HG03108 (cell line): Measurements from ENCODE around the gene CNBD2.
"Not testable (repeated sequence)": the region's sequence is repeated elsewhere in the genome, so short reads cannot be mapped to it uniquely, and the experiment has no call there.

Experiments used
- ATAC-seq: cut with Tn5 transposase; IDR thresholded peaks from one replicate; pipeline ENCODE4 v1.9.1; 2021; ENCODE audit warnings: moderate library complexity; ENCODE audit not compliant: unreplicated experiment

CNBD2 gene

DNA sequence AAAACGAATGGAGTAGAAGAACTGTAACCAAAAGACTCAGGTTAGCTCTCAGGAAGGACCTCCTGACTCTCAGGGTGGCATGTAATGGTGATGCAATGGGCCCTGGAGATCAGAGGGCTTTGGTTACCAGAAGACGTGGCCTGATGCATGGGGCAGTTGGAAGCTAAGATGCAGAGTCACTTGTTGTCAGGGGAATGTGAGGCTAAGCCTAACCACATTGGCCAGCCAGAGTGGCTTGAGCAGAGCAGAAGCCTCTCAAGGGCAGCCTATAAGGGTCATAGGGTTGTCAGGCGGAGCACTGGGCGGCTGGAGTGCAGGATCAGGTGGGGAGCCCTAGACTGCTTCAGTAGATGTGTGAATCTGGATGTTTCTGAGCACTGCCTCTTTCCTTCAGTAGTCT is 5.9 kb downstream of the CNBD2 start:
- no peak for ATAC-seq

DNA sequence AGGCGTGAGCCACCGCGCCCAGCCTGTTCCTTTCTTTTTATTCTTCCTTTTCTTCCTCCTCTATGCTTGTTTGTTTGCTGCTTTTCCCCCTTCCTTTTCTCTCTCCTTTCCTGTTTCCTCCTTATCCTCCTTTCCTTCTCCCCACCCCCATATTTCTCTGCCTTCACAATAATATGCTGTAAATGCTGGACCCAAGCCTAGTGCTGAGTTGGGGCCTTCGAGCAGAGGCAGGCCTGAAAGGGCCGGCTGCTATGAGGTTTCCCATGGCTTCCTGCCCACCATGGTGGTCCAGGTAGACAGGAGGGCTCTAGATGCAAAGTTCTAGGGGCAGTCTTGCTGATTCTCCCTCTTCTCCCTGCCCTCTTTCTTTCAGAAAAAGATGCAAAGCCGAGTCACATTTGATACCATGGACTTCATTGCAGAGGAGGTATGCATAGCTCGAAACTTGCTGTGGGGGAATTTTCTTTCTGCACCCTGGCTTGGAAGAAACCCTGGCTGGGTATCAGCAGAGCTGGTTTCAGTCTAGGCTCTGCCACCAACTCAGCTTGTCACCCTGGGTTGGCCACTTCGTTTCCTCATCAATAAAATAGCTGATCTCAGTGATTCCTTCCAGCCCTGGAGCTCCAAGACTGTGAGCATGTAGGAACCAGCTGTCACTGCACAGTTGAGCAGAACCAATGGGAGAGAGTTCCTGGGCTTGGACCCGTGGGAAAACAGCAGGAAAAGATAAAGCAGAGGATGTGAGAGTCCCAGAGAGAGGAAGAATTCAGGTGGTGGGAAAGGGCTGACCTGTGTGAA is 7.4 kb downstream of the CNBD2 start:
- ATAC-seq, result no peak

GRCh38 chr20:35978041-35978513 is 9.7 kb downstream of the CNBD2 start:
- ATAC-seq, result no peak

DNA sequence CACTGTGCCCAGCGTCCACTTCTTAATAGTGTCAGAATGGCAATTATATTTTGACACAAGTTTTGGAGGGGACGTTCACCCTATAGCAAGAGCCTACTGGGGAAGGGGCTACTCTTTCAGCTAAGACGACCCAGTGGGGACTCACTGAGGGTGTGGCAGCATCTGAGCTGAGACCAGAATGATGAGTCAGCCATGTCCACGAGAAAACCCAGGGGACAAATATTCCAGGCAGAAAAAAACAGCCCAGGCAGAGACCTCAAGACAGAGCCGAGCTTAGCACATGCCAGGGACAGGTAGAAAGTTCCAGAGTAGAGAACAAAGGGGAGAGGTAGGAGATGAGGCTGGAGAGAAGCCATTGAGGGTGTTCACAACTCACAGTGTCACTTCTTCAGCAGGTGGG is 11.2 kb downstream of the CNBD2 start:
- no peak for ATAC-seq

DNA sequence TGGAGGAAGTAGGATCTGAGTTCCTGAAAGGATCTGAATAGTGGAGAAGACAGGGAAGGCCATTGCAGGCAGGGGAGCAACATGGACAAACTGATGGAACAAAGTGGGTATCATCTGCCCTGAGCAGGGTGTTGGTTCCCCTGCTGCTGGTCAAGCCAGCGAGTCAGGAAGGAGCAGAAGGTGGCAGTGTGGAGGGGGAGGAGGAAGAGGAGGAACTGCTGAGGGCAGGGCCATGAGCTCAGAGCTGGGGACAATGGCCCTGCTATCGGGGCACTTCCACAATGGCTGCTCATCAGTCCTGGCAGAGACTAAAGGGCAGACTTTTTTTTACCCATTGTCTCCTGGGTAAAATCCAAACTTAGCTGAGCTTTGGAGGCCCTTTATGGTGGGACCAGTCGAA is 13.6 kb downstream of the CNBD2 start:
- no peak for ATAC-seq

DNA sequence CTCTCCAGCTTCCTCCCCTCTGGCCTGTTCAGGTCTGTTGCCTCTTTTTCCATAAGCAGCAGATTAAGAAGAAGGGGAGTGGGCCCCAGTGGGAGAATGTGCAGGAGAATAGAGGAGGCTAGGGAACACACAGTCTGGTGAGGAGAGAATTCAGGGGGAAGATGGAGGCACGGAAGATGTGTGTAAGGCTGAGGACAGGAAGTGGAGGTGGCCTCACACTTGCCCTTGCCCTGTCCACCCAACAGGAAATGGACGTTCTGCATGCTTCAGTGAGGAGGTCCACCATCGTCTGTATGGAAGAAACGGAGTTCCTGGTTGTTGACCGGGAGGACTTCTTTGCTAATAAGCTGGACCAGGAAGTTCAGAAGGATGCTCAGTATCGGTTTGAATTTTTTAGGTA is 16.0 kb downstream of the CNBD2 start:
- no peak for ATAC-seq

DNA sequence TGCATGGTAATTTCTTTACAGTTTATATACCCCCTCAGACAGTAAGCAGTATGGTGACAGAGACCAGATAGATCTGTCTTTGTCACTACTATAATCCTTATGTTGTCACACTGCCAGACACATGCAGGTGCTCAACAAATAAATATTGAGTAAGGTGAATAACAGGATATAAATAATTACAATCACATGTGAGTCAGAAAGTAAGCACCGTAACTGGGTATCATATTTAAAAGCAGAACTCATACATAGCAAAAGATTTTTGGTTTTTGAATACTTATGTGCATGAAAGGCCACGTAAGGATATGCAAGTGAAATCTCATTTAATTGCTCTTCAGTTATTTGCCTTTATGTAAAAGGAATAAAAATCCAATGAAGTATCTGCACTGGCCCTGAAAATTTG is 17.4 kb downstream of the CNBD2 start:
- ATAC-seq, result no peak

DNA sequence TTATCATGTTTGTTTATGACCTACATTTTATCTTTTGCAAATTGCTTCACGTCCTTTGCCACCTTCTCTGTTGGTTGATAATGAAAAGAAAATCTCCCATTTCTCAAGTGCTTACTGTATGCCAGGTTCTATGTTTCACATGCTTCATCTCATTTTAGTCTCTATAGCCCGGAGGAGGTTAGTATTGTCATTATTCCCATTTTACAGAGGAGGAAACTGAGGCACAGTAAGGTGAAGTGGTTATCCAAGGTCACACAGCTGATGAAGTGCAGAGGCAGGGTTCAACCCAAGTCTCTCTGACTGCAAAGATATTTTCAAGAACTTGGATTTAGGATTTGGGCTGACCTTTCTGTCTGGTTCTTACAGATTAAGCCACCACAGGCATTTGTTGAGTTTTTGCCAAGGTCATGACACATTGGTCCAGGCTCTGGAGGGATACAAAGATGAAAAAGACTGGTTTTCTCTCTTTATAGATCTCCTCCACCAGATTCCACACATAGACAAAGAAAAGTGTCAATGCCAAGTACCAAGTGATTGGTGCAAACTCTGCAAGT is 20.6 kb downstream of the CNBD2 start:
- ATAC-seq, result no peak

GRCh38 chr20:35991142-35991771 is 22.9 kb downstream of the CNBD2 start:
- no peak for ATAC-seq

DNA sequence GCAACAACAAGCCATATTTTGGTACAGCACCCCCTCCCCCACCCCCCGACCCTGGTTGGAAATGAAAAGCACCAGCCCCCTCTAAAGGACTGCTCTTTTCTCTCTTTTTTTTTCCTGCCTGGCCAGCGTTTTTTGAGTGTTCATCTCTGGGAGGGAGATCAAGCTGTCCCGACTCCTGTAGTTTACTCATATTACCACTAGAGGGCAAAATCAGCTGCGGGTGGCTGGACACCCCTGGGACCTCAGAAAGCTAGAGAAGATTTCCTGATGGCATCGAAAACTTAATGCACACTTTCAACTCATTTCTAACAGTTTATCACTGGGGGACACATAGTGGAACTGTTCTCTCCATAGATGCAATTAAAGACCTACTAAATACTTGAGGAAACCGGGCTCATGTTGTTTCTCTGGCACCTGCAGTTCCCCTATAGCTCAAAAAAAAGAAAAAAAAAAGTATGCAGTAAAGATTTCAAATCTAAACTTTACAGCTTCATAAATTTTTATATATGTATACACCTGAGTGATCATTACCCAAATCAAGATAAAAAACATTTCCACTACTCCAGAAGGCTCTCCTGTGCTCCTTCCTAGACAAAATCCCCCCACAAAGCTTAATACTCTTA is 24.4 kb downstream of the CNBD2 start:
- ATAC-seq, result no peak

GRCh38 chr20:35994994-35995453 is 26.6 kb downstream of the CNBD2 start:
- no peak for ATAC-seq

GRCh38 chr20:35996492-35996891 is 28.1 kb downstream of the CNBD2 start:
- not testable (repeated sequence) for ATAC-seq

DNA sequence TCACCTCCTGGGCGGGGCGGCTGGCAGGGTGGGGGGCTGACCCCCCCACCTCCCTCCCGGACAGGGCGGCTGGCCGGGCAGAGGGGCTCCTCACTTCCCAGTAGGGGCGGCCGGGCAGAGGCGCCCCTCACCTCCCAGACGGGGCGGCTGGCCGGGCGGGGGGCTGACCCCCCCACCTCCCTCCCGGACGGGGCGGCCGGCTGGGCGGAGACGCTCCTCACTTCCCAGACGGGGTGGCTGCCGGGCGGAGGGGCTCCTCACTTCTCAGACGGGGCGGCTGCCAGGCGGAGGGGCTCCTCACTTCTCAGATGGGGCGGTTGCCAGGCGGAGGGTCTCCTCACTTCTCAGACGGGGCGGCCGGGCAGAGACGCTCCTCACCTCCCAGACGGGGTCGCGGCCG is 32.9 kb downstream of the CNBD2 start:
- not testable (repeated sequence) for ATAC-seq

DNA sequence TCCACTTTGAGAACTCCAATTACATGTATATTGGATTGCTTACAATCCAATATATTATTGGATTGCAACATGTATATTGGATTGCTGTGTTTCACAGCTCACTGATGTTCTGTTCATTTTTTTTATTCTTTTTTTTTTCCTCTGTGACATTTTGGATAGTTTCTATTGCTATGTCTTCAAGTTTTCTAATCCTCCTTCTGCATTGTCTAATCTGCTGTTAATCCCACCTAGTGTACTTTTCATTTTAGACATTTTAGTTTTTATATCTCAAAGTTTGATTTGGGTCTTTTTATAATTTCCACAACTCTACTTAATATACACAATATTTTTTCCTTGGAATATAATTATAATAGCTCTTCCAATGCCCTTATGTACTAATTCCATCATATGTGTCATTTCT is 34.5 kb downstream of the CNBD2 start:
- ATAC-seq, result no peak

GRCh38 chr20:36004045-36004444 is 35.7 kb downstream of the CNBD2 start:
- ATAC-seq, result no peak

GRCh38 chr20:36008461-36009035 is 40.2 kb downstream of the CNBD2 start:
- ATAC-seq, result no peak

GRCh38 chr20:36010076-36010475 is 41.7 kb downstream of the CNBD2 start:
- ATAC-seq, result no peak

DNA sequence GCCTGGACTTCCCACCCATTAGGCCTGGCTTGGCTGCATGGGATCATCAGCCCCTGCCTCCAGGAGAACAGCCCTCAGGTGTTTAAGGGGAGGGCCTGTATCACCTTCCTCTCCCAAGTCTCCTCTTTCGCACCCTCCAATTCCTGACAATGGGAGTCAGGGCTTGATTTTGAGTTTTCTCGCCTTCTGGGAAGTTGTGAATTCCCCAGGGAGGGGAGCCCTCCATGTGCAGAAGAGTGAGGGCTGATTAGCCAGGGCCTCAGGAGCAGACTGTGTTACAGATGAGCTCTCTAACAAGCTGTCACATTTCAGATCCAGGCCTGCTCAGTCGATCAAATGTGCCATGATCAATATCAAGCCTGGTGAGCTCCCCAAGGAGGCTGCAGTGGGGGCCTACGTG is 42.4 kb downstream of the CNBD2 start:
- ATAC-seq, result no peak

DNA sequence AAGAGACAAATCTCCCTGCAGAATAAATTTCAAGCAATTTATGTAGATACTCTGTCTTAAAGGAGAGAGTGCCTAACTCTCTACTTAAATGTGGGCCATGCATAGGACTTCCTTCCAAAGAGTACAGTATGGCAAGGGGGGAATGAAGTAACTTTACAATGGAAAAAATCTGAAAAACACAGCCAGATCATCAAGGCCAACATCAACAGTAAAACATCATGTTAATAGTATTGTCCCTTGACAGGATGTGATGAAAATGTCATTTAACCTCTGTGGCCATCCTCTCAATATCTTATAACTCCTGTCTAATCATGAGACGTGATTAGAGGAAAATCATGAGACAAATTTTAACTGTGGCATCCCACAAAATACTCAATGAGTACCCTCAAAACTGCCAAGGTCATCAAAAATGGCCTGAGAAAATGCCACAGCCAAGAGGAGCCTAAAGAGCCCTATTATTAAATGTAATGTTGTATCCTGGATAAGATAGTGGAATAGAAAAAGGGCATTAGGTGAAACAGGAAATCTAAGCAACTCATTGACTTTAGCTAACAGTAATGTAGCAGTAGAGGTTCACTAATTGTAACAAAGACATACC is 47.5 kb downstream of the CNBD2 start:
- no peak for ATAC-seq

DNA sequence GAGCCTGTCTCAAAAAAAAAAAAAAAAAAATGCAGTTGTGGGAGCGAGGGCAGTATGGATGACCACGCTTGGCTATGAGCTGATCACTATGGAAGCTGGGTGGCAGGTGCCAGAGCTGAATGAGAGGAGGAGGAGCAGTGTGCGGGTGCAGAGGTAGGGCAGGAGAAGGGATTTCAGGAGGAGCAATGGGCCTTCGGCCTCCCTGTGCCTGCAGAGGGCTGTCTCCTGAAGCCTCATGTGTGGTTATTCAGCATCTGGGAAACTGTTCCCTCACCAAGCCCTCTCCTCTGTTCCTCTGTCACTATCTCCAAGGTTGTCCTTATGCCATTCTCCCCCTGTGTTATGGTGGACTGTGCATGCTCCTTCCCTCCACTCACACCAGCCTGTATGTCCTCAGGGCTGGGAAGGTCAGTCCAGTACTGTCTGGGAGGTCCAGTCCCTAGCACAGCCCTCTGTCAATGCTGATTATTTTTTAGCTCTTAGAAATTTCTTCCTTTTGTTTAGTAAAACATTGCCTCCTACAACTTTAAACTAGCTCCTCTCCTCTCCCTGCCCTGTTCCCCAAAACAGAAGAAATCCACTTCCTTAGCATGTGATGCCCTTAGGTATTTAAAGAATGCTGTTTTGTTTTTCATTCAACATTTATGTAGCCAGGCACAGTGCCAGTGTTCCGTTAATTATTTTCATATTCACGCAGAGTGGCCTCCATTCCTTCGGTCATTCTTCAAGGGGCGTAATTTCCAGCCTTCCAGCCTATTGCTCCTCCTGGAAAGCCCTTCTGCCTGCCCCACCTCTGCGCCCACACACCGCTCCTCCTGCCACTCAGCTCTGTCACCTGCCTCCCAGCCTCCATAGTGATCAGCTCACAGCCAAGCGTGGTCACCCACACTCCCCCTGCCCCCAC is 48.9 kb downstream of the CNBD2 start:
- no peak for ATAC-seq
